ENCODE measurements around the gene BEGAIN.

GRCh38 chr14:100602621-100603230 lies 15.5 kb upstream of the BEGAIN start:
- no peak for TF ChIP-seq CTCF (IDR thresholded peaks at IDR 0.05; ENCODE audit: poor library complexity)
- TF ChIP-seq EZH2 (IDR thresholded peaks at IDR 0.05; ENCODE audit: borderline replicate concordance) = no peak

Measured in hepatocyte (in vitro differentiated cells).